Measurements from ENCODE around the gene TMEM181.

Gene TMEM181

DNA sequence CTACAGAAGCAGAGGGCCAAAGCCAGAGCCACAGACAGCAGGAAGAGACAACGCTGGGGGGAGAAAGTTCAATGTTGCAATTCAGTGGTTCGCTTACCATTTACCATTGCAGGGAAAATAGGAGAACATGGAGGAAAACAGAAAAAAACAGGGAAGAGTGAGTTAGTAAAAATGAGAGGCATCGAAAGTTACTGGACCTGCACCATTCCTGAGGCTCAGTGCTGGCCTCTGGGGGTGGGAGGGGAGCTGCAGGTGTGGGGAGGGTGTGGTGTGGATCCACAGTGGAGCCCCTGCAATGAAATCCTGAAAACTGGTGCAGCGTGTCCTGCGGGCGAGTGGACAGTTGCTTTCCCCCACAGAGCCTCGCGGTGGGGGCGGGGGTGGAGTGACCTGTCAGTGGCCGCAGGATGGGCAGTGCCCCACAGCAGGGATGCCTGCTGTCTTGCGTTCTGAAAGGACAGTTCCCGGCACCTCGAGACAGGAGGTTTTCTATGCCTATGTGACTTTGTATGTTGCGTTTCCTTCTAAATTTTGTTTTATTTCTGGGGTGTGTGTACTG lies 5.7 kb downstream of the TMEM181 start:
- DNase-seq, result no peak

- no peak for DNase-seq
These were observed 6.4 kb downstream of the TMEM181 start for GRCh38 chr6:158566207-158566818.

DNA sequence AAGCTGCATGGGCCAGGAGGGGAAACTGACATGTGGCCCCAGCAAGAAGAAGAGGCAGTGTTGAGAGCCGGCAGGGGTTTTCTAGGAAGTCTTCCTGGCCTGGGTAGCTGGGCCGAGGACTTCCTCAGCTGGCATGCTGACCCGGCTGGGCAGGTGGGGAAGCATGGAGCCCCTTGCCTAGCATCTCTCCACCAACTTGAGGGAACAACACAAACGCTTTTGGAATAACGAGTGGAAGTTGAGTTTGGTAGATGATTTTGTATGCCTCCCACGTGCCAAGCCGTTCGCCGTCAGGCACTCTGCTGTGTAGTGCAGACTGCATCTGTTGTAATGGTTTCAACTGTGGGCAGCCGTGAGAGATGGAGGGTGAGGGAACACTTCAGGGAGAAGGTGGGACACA lies 7.3 kb downstream of the TMEM181 start:
- no peak for DNase-seq

- DNase-seq, result no peak
These were observed 8.0 kb downstream of the TMEM181 start for GRCh38 chr6:158567871-158568401.

- no peak for DNase-seq
These were observed 8.7 kb downstream of the TMEM181 start for GRCh38 chr6:158568549-158568948.

DNA sequence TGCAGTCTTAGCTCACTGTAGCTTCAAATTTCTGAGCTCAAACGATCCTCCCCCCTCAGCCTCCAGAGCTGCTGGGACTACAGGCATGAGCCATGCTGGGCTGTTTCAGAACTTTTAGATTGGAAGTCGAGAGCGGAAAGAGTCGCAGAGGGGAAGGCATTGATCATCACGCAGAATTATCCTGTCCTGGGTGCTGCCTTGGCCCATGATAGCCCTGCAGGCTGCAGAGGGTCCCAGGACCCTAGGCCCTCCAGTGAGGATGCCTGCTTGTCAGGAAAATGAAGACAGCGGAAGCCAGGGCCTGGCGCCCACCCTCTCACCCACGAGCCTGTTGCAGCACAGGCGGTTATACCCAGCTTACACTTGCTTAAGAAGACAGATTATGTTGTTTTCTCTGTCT lies 9.1 kb downstream of the TMEM181 start:
- DNase-seq, result no peak

DNA sequence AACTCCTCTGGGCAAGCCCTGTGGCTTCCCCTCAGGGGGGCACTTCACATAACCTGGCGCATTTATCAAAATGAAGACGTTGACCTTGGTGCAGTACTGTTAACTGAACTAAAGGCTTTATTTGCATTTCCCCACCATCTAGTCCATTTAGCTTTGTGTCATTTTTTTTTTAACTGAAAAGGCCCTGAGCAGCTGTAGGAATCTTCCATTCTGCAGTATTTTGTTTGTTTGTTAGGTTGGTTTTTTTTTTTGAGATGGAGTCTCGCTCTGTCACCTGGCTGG lies 10.7 kb downstream of the TMEM181 start:
- DNase-seq, result no peak

- no peak for DNase-seq
These were observed 12.1 kb downstream of the TMEM181 start for GRCh38 chr6:158571826-158572652.

- no peak for DNase-seq
These were observed 13.0 kb downstream of the TMEM181 start for GRCh38 chr6:158572653-158573541.

GRCh38 chr6:158573542-158573931 lies 13.6 kb downstream of the TMEM181 start:
- DNase-seq, result no peak

DNA sequence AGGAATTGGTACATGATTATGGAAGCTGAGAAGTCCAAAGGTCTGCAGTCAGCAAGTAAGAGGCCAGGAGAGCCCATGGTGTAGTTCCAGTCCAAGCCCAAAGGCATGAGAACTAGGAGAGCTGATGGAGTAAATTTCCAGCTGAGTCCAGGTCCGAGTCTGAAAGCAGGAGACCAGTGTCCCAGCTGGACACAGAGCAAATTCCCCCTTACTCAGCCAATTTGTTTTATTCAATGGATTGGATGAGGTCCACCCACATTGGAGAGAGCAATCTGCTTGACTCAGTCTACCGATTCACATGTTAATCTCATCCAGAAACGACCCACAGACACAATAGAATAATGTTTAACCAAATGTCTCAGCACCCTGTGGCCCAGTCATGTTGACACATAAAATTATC lies 14.9 kb downstream of the TMEM181 start:
- DNase-seq, result no peak

GRCh38 chr6:158575550-158575949 lies 15.7 kb downstream of the TMEM181 start:
- no peak for DNase-seq

DNA sequence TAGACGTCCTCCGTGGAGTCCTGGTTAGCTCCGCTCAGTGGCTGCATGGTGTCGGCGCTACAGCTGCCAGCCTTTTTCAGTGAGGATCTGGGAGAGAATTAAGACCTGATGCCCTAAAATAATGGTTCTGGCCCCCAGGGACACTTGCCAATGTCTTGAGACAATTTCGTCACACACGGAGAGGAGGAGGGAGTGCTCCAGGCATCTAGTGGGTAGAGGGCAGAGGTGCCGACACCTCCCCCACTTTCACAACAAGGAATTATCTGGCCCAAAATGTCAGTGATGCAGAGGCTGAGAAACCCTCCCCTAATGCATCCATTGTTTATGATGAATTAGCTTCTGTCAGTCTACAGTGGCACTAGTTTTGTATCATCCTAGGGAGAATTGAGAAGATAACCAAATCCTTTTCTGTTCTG lies 24.4 kb downstream of the TMEM181 start:
- DNase-seq, result no peak

DNA sequence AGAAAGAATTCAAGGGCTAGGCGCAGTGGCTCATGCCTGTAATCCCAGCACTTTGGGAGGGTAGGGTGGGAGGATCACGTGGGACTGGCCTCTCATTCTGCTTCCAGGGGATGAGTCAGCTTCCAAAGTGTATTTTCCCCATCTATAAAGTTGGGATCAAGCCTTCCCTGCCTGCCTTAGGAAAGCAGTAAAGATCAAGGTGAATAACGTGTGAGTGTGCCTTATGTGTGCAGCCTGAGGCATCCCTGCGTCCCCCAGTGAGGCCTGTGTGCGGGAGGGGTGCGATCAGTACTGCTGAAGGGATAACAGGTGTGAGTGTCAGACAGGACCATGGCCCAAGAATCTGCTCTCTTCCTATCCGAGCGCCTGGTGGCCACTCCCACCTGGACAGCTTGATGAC lies 26.8 kb downstream of the TMEM181 start:
- no peak for DNase-seq

GRCh38 chr6:158589366-158589765 lies 29.5 kb downstream of the TMEM181 start:
- DNase-seq, result no peak

- no peak for DNase-seq
These were observed 31.4 kb downstream of the TMEM181 start for GRCh38 chr6:158591134-158591809.

DNA sequence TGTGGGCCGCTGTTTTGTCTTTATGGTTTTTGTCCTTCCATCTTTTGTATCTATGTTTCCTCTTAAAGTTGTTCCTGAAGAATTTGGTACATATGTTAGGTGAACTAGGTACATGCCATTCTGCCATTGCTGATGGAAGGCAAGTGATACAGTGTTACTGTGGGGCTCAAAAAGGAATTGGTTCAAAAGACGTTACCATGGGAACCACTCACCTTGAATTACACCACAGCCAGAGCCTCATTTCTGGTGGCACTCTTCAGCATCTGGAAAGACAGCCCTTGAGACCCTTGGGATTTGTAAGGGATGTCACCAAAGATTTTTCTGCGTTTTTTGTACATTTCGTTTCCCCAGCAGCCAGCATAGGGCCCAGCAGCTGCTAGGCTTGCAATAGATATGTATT lies 31.9 kb downstream of the TMEM181 start:
- DNase-seq, result no peak

DNA sequence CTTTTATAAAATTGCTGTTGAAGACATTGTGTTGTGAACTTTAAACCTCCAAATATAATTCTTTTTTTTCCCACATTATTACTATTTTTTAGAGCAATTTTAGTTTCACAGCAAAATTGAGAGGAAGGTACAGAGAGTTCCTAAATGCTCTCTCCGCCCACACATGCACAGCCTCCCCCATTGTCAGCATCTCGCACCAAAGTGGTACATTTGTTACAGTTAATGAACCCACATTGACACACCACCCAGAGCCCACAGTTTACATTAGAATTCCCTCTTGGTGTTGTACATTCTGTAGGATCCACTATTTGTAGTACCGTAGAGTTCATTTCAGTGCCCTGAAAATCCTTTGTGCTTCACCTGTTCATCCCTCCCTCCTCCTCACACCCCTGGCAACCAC lies 33.8 kb downstream of the TMEM181 start:
- DNase-seq, result no peak

GRCh38 chr6:158595223-158595622 lies 35.3 kb downstream of the TMEM181 start:
- no peak for DNase-seq

DNA sequence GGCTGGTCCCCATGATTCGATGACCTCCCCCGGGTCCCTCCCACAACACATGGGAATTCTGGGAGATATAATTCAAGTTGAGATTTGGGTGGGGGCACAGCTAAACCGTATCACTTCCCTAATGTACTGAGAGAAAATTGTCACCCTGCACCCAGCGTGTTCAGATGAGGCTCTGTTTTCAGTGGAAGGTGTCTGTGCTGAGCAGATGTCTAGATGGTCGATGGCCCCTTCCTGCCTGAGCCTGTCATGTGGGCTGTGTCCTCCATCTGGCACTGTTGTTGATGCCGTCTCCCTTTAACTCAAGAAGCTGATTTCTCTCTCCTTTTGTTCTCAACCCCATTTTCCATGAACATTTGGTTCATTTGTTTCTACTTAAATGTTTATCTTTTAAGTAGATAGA lies 37.0 kb downstream of the TMEM181 start:
- DNase-seq, result no peak

DNA sequence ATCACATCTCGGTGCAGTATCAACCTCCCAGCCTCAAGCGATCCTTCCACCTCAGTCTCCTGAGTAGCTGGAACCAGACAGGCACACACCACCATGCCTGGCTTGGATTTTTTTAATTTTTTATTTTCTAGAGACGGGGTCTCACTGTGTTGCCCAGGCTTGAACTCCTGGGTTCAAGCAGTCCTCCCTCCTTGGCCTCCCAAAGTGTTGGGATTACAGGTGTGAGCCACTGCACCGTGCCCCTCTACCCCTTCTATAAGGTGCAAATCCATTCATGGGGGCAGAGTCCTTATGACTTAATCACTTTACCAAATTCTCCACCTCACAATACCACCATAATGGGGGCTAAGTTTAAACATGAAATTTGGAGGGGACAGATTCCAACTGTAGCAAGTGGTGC lies 37.7 kb downstream of the TMEM181 start:
- no peak for DNase-seq

DNA sequence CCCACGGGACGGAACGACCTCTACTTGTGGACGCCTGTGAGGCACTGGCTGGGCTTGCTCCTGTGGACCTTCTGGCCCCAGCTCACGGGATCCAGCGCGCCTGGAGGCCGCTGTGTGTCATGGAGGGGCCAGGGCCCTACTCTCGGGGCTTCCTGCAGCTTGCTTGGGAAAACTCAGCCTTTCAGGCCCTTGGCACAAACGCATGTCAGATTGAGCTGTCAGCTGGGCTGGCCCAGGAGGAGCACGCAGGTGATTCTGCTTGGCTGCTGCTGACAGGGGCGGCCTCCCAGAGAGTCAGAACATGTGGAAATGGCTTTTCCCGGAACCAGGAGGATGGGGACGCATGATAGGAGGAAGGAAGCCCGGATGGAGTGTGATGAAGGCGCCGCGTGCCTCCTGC lies 39.7 kb downstream of the TMEM181 start:
- DNase-seq, result no peak
